Trophoblast cell (in vitro differentiated cells and primary cell): ENCODE measurements around the gene SLC37A1.

Source experiments
- DNase-seq, 2 donors: peaks; one replicate each; pipeline ENCODE4 v3.0.0-alpha.2; 2016
- H2AFZ ChIP-seq: 2 replicates; pipeline ENCODE4 v1.6.1; 2013; ENCODE audit warnings: low read length, moderate library complexity, mild to moderate bottlenecking; ENCODE audit not compliant: insufficient read depth, poor library complexity
- H2AK5ac ChIP-seq: 2 replicates; pipeline ENCODE4 v1.6.1; 2013; ENCODE audit warnings: mild to moderate bottlenecking, low read length
- H2BK120ac ChIP-seq: 2 replicates; pipeline ENCODE4 v1.6.1; 2013; ENCODE audit warnings: low read length, mild to moderate bottlenecking, moderate library complexity; ENCODE audit not compliant: insufficient read depth, poor library complexity
- H2BK12ac ChIP-seq: 2 replicates; pipeline ENCODE4 v1.6.1; 2013; ENCODE audit warnings: mild to moderate bottlenecking, low read length, moderate library complexity
- H2BK5ac ChIP-seq: 2 replicates; pipeline ENCODE4 v1.6.1; 2013; ENCODE audit warnings: low read length, low read depth, moderate library complexity, mild to moderate bottlenecking; ENCODE audit not compliant: poor library complexity
- H3K14ac ChIP-seq: 2 replicates; pipeline ENCODE4 v1.6.1; 2013; ENCODE audit warnings: mild to moderate bottlenecking, low read length
- H3K18ac ChIP-seq: 2 replicates; pipeline ENCODE4 v1.6.1; 2013; ENCODE audit warnings: mild to moderate bottlenecking, low read length
- H3K23ac ChIP-seq: 2 replicates; pipeline ENCODE4 v1.6.1; 2013; ENCODE audit warnings: low read length
- H3K27ac ChIP-seq: 2 replicates; pipeline ENCODE4 v1.5.1; 2013; ENCODE audit warnings: low read depth, mild to moderate bottlenecking, inconsistent platforms, low read length, moderate library complexity
- H3K27me3 ChIP-seq: 2 replicates; pipeline ENCODE4 v1.6.1; 2013; ENCODE audit warnings: inconsistent platforms, mild to moderate bottlenecking, low read length, moderate library complexity; ENCODE audit not compliant: insufficient read depth
- H3K36me3 ChIP-seq, 2 experiments: 1 replicate in 1 of 2; 2 replicates in 1 of 2; pipeline ENCODE4 v1.6.1; 2013; ENCODE audit warnings: low read length in 2 of 2, mild to moderate bottlenecking in 2 of 2, moderate library complexity in 1 of 2; ENCODE audit not compliant: insufficient read depth in 2 of 2, control insufficient read depth in 1 of 2
- H3K4ac ChIP-seq: 2 replicates; pipeline ENCODE4 v1.6.1; 2013; ENCODE audit warnings: low read depth, mild to moderate bottlenecking, low read length, moderate library complexity
- H3K4me1 ChIP-seq, 2 experiments: 1 replicate in 1 of 2; 2 replicates in 1 of 2; pipeline ENCODE4 v1.6.1; 2013; ENCODE audit warnings: low read length in 2 of 2, mild to moderate bottlenecking in 2 of 2, moderate library complexity in 1 of 2; ENCODE audit not compliant: insufficient read depth in 2 of 2, control insufficient read depth in 1 of 2
- H3K4me2 ChIP-seq: 2 replicates; pipeline ENCODE4 v1.6.1; 2013; ENCODE audit warnings: inconsistent platforms, mild to moderate bottlenecking, low read length, moderate library complexity
- H3K4me3 ChIP-seq: 2 replicates; pipeline ENCODE4 v1.5.1; 2013; ENCODE audit warnings: mild to moderate bottlenecking, low read depth, low read length, inconsistent platforms
- H3K79me1 ChIP-seq: one replicate; pipeline ENCODE4 v1.6.1; 2013; ENCODE audit warnings: low read length
- H3K79me2 ChIP-seq: 2 replicates; pipeline ENCODE4 v1.6.1; 2013; ENCODE audit warnings: low read length, mild to moderate bottlenecking; ENCODE audit not compliant: control insufficient read depth, insufficient read depth, poor library complexity
- H3K9ac ChIP-seq: 2 replicates; pipeline ENCODE4 v1.6.1; 2013; ENCODE audit warnings: mild to moderate bottlenecking, low read length
- H3K9me3 ChIP-seq: 2 replicates; pipeline ENCODE4 v1.6.1; 2013; ENCODE audit warnings: low read depth, mild to moderate bottlenecking, control low read depth, inconsistent platforms, low read length; ENCODE audit not compliant: insufficient read depth
- H4K12ac ChIP-seq: 2 replicates; pipeline ENCODE4 v1.6.1; 2013; ENCODE audit warnings: low read depth, mild to moderate bottlenecking, low read length, moderate library complexity
- H4K8ac ChIP-seq: 2 replicates; pipeline ENCODE4 v1.6.1; 2013; ENCODE audit warnings: low read depth, mild to moderate bottlenecking, low read length, moderate library complexity
- H4K91ac ChIP-seq: one replicate; pipeline ENCODE4 v1.6.1; 2013; ENCODE audit warnings: low read depth, mild to moderate bottlenecking, low read length, moderate library complexity
- WGBS: extraction: QIAGEN DNeasy Blood & Tissue Kit; methylation state at CpG from one replicate; pipeline ENCODE4 v1.1.7; 2013; ENCODE audit warnings: missing lambda C conversion rate; ENCODE audit not compliant: insufficient read length, insufficient coverage; ENCODE audit errors: extremely low coverage; 5-methylcytosine and 5-hydroxymethylcytosine counted together

SLC37A1 gene

DNA sequence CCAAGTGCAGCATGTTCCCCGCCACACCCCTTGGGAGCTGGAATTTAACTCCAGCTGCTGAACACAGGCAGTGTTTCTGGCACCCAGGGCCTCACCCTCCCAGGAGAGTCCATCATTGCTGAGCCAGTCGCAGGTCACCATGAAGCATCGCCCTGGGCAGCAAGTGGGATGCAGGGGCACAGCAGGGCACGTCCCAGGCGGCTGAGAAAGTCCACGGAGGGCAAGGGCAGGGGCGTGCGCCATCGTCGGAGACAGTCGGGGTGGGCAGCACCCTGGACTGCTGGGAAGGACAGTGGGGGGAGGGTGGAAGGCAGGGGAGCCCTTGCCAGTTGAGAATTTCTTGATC, 70.6 kb downstream of the SLC37A1 start:
- no peak overlapping the region for H4K91ac ChIP-seq
- H4K8ac ChIP-seq: no peak overlapping the region
- H2AFZ ChIP-seq: no peak overlapping the region
- peaks cover 4% of the 10 kb centered on the region for H3K9me3 ChIP-seq
- no peaks in the 10 kb centered on the region for H3K79me1 ChIP-seq
- peaks cover 2 to 4% of the 10 kb centered on the region in 2 experiments for H3K36me3 ChIP-seq
- no peak overlapping the region for H2BK5ac ChIP-seq
- H3K27ac ChIP-seq: no peak overlapping the region
- H3K4ac ChIP-seq: no peak overlapping the region
- no peak overlapping the region for H4K12ac ChIP-seq
- H3K4me1 ChIP-seq: no peaks in the 10 kb centered on the region
- DNase-seq: no peak
- H3K23ac ChIP-seq: no peak overlapping the region
- no peak overlapping the region for H3K14ac ChIP-seq
- H2BK12ac ChIP-seq: no peak overlapping the region
- no peak overlapping the region for H3K4me2 ChIP-seq
- no peak overlapping the region for H2AK5ac ChIP-seq
- H3K18ac ChIP-seq: no peak overlapping the region
- H3K79me2 ChIP-seq: no peaks in the 10 kb centered on the region
- no peak overlapping the region for H2BK120ac ChIP-seq
- WGBS: no CpG with 5 or more reads among the region's 11 CpGs
- no peak overlapping the region for H3K4me3 ChIP-seq
- H3K9ac ChIP-seq: no peak overlapping the region
- H3K27me3 ChIP-seq: no peaks in the 10 kb centered on the region

- Histone ChIP-seq H2BK12ac (no peak overlapping the region), H3K27me3 (no peaks in the 10 kb centered on the region), H3K9me3 (peaks cover 4% of the 10 kb centered on the region), H3K4ac (no peak overlapping the region), H2AK5ac (no peak overlapping the region), H3K14ac (no peak overlapping the region), H4K8ac (no peak overlapping the region), H3K4me3 (no peak overlapping the region), H3K36me3 (peaks cover 0 to 4% of the 10 kb centered on the region in 2 experiments), H2AFZ (no peak overlapping the region), H2BK120ac (no peak overlapping the region), H3K79me1 (no peaks in the 10 kb centered on the region), H3K4me2 (no peak overlapping the region), H3K4me1 (peaks cover 0 to 3% of the 10 kb centered on the region in 2 experiments), H4K91ac (no peak overlapping the region), H2BK5ac (no peak overlapping the region), H3K23ac (no peak overlapping the region), H4K12ac (no peak overlapping the region), H3K9ac (no peak overlapping the region), H3K27ac (no peak overlapping the region), H3K79me2 (no peaks in the 10 kb centered on the region), H3K18ac (no peak overlapping the region)
- DNase-seq: no peak
- WGBS: no CpG with 5 or more reads among the region's 10 CpGs
Measured at GRCh38 chr21:42585881-42586280, 72.2 kb downstream of the SLC37A1 start.

DNA sequence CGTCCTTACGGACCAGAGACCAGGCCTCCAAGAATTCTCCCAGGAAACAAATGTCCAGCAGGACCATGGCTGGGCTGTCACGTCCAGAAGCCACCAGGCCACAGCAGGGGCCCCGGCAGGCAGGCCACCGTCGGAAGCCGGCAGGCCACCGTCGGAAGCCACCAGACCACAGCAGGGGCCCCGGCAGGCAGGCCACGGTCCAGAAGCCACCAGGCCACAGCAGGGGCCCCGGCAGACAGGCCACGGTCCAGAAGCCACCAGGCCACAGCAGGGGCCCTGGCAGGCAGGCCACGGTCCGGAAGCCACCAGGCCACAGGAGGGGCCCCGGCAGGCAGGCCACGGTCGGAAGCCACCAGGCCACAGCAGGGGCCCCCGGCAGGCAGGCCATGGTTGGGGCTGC, 72.8 kb downstream of the SLC37A1 start:
- H3K27me3 ChIP-seq: no peaks in the 10 kb centered on the region
- no peak overlapping the region for H3K4me3 ChIP-seq
- no peak overlapping the region for H4K12ac ChIP-seq
- H4K8ac ChIP-seq: no peak overlapping the region
- H3K4ac ChIP-seq: no peak overlapping the region
- no peak overlapping the region for H3K14ac ChIP-seq
- H3K18ac ChIP-seq: no peak overlapping the region
- H3K9ac ChIP-seq: no peak overlapping the region
- H3K36me3 ChIP-seq: peaks cover 0 to 2% of the 10 kb centered on the region in 2 experiments
- H3K4me1 ChIP-seq: peaks cover 0 to 3% of the 10 kb centered on the region in 2 experiments
- H2AFZ ChIP-seq: no peak overlapping the region
- H3K9me3 ChIP-seq: peaks cover 4% of the 10 kb centered on the region
- H2BK120ac ChIP-seq: no peak overlapping the region
- H3K79me2 ChIP-seq: no peaks in the 10 kb centered on the region
- H3K23ac ChIP-seq: no peak overlapping the region
- no peaks in the 10 kb centered on the region for H3K79me1 ChIP-seq
- H3K4me2 ChIP-seq: no peak overlapping the region
- no peak for DNase-seq
- no peak overlapping the region for H4K91ac ChIP-seq
- no peak overlapping the region for H2BK5ac ChIP-seq
- H3K27ac ChIP-seq: no peak overlapping the region
- H2BK12ac ChIP-seq: no peak overlapping the region
- WGBS: no CpG with 5 or more reads among the region's 19 CpGs
- no peak overlapping the region for H2AK5ac ChIP-seq

DNA sequence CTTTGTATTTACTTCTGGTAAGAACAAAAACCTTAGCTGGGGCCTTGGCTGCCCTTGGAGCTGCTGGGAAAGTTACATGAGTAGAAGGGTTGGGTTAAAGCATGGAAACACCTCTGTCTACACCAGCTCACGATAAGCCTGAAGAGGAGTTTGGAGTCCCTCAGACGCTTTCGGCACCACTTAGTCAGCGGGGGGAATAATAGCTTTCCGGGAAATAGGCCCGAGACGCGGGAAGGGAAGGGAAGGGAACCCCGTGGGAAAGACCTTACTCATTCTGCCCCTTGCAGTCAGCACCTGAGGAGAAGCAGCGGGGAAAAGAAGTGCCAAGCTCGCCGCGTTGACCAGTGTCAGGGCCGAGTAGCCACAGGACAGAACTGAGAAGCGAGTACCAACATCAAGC, 73.4 kb downstream of the SLC37A1 start:
- H3K79me1 ChIP-seq: no peaks in the 10 kb centered on the region
- H3K9ac ChIP-seq: no peak overlapping the region
- H3K4me2 ChIP-seq: no peak overlapping the region
- no peak for DNase-seq
- H2BK12ac ChIP-seq: no peak overlapping the region
- H2AK5ac ChIP-seq: no peak overlapping the region
- no peak overlapping the region for H3K23ac ChIP-seq
- H4K8ac ChIP-seq: no peak overlapping the region
- H2AFZ ChIP-seq: no peak overlapping the region
- no CpG with 5 or more reads among the region's 15 CpGs for WGBS
- no peak overlapping the region for H3K4me3 ChIP-seq
- no peaks in the 10 kb centered on the region for H3K79me2 ChIP-seq
- H3K27me3 ChIP-seq: no peaks in the 10 kb centered on the region
- peaks cover 7% of the 10 kb centered on the region for H3K9me3 ChIP-seq
- H3K4me1 ChIP-seq: peaks cover 0 to 3% of the 10 kb centered on the region in 2 experiments
- no peak overlapping the region for H3K27ac ChIP-seq
- H3K36me3 ChIP-seq: peaks cover 0 to 2% of the 10 kb centered on the region in 2 experiments
- H2BK120ac ChIP-seq: no peak overlapping the region
- H4K12ac ChIP-seq: no peak overlapping the region
- no peak overlapping the region for H3K14ac ChIP-seq
- no peak overlapping the region for H2BK5ac ChIP-seq
- no peak overlapping the region for H3K18ac ChIP-seq
- H3K4ac ChIP-seq: no peak overlapping the region
- H4K91ac ChIP-seq: no peak overlapping the region
